Ovary (tissue), 3 donors: Measurements from ENCODE around the gene TGFBI.

Source experiments
- CTCF ChIP-seq, 3 donors: fragments of 450-650 bp in 2 of 3; fragments of 200-600 bp in 1 of 3; IDR thresholded peaks; one replicate each; pipeline versions ENCODE4 v1.5.1 to v1.8.0; 2016 to 2022; ENCODE audit warnings: antibody characterized with exemption in 3 of 3, mild to moderate bottlenecking in 1 of 3
- POLR2A ChIP-seq: fragments of 450-650 bp; IDR thresholded peaks from one replicate; pipeline ENCODE4 v1.6.1; 2017; ENCODE audit warnings: antibody characterized with exemption, mild to moderate bottlenecking, moderate library complexity
- donor health status: DM: no; HTN: no; CAD: no.

GRCh38 chr5:136055612-136056309 lies 27.0 kb downstream of the TGFBI start:
- TF ChIP-seq CTCF (IDR thresholded peaks at IDR 0.05) (no peak), POLR2A (no peak)
